GM19043 (cell line): ENCODE results near the gene CHCHD6.

Source experiments
- ATAC-seq: cut with Tn5 transposase; IDR thresholded peaks from one replicate; pipeline ENCODE4 v1.9.1; 2021; ENCODE audit warnings: low read depth; ENCODE audit not compliant: unreplicated experiment

CHCHD6 gene

DNA sequence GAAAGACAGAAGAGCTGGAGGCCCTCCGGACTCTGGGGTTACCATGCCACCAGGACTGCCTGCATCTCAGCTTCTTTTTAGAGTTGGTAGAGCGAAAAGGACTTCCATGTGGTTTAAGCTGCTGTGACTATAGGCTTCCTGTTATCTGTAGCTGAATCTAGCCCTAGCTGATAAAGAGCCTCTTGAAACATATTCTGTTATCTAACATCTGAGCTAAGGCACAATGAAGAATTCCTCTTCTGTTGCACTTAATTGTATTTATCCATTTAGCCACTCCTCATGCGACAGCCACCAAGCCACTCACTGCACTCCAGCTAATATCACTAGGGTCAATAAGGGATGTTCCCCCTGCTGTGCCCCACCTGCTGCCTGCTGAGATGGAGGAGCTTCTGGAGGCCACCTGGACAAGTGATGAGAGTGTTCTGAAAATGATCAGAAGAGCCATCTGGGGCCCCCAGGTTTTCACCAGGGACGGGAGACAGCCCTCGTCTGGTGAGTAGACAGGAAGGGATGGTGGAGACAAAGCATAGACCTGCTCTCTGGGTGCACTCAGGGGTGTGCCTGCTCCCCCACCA lies 184.2 kb downstream of the CHCHD6 start:
- no peak for ATAC-seq

DNA sequence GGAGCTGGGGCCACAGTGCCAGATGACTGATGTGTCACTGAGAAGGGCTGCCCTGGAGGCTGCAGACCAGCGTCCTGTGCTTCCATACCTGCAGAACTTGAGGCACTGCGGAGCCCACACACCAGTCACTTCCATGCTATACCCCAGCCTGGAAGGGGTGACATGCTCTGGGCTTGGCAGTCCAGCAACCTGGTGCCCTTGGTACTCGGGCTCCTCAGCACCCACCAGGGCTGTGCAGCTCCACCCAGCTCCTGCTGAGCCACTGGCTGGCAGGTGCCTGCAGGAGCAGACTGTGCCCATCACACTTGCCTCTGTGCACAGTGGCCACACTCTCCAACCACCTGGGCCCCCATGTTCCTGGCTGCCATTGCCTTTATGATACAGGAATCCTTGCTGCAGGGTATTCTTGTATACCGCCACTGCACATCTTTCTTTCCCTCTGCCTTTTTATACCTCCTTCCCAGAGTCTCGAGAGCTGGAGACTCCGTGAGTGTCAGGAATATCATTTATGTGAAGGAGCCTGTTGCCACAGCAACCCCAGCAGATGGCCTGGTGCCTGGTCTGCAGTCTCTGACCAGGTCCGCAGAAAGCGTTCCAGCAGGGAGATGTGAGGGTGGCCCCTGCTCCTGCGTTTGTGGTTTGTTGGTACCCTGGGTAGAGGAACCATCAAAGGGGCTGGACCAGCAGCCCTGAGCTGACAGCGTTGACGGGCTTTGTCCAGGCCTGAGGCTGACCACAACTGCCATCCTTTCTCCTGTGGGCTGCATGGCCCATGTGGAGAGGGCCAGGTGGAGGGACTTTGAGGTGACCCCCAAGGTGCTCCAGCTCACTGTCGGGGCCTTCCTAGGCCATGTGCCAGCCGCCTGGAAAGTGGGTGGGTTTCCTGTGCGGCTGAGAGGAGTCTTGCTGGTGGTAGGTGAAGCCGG lies 185.5 kb downstream of the CHCHD6 start:
- ATAC-seq = no peak

- ATAC-seq = no peak
Observed at GRCh38 chr3:126891141-126891540, 187.1 kb downstream of the CHCHD6 start.

GRCh38 chr3:126891791-126892190 lies 187.8 kb downstream of the CHCHD6 start:
- ATAC-seq = no peak

DNA sequence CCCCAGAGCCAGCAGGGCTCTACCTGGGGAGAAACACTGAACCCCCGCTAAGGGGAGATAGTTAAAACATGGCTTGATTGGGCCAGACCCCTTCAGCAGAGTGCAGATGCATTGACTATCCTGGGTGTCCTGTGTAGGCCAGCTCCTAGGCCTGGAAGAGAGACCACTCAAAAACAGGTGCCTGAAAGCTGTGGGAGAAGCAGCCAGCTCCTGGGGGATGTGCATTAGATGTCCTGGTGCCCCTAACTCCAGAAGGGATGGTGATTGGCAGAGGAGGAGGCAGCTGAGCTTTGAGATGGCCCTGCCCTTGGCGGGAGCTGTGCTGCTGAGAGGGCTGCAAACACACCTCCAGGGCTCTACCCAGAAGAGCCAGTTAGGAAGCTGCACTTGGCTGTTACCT lies 189.6 kb downstream of the CHCHD6 start:
- no peak for ATAC-seq

- no peak for ATAC-seq
Observed at GRCh38 chr3:126894475-126894874, 190.4 kb downstream of the CHCHD6 start.

DNA sequence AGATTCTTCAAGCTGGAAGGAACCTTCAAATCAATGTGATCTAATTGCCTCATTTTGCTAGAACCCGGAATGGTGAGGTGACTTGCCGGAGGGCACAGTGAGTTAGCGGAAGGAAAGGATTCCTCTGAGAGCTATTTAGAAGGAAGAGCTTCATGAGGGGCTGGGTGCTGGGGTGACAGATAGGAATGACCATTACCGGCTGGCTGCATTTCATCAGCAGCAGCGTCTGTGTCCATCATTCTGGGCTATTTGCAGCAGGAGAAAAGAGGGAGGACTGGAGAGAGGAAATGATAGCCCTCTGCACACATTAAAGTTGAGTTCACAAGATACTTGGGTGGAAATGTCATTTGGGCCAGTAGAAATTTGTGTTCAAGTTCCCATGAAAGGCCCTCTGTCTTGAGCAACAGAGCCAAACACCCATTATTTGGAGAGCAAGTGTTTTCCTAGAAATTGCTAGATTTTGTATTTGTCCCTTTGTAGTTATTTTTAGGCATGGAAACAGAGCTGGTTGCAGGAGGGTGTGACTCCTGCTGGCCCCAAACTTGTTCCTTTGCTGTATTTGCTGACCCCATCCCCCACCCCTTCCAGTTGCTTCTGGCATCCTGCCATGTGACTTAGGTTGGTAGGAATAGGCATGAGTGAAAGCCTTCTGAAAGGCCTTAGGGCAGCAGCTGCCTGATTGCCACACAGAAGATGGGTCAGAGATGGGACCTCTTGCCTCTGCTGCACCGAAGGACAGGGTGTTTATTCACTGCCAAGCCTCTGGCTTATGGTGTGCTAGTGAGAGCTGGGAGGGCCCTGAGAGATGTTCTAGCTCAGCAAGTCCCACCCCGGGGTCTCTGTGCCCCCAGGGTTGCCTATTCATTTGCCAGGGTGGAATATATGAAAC lies 191.4 kb downstream of the CHCHD6 start:
- no peak for ATAC-seq

DNA sequence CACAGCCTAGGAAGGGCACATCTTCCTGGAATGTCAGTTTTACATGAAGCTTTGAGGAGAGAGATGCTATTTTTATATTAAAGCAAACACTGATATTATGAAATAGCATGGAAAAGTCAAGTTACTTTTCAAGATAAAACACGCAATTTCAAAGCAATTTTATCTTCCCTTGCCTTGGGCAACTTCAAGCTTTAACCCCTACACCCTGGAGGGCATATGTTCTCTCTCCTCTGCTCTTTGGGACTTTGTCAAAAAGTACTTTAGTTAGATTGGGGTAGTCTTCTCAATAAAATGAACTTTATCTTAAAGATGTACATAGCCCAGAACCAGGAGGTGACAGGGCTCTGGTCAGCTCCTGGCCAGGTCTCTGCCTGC lies 192.0 kb downstream of the CHCHD6 start:
- no peak for ATAC-seq

DNA sequence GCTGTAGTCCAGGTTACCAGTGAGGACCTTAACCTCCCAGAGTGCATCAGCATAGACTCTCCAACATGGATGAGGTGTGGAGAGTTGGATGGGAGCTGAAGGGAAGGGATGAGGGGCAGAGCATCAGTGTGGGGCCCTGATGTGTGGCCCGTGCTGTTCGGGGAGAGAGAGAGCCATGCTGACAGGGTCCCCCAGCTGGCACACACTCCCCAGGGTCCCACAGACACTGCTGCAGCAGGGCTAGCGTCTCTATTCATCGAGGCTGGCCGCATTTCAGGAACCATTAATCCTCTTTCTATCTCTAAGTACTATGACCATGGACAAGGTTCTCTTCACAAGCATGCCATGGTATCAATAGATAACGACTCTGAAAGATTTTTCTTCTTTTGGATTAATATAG lies 192.9 kb downstream of the CHCHD6 start:
- ATAC-seq = no peak

GRCh38 chr3:126897943-126898342 lies 193.9 kb downstream of the CHCHD6 start:
- ATAC-seq = no peak

- no peak for ATAC-seq
Observed at GRCh38 chr3:126900859-126901540, 197.0 kb downstream of the CHCHD6 start.

GRCh38 chr3:126901631-126902030 lies 197.6 kb downstream of the CHCHD6 start:
- no peak for ATAC-seq

GRCh38 chr3:126903521-126903920 lies 199.5 kb downstream of the CHCHD6 start:
- ATAC-seq = no peak

DNA sequence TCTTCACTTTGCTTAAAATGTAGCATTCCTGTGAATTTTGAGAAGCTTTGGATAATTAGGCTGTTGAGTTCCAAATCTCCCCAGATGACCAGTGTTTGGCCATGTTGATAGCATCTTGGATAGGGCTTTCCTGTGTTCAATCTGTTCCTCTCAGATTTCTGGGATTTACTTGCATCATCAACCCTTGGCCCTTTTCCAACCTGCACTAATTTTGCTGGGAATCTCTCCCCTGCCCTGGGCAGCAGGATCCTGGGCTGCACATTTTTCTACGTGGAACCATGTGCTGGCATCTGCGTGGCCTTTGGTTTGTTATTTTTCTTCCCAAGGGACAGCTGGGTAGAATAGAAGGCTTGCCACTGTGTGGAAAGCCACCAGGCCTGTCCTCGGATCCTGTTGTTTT lies 203.5 kb downstream of the CHCHD6 start:
- ATAC-seq = no peak

DNA sequence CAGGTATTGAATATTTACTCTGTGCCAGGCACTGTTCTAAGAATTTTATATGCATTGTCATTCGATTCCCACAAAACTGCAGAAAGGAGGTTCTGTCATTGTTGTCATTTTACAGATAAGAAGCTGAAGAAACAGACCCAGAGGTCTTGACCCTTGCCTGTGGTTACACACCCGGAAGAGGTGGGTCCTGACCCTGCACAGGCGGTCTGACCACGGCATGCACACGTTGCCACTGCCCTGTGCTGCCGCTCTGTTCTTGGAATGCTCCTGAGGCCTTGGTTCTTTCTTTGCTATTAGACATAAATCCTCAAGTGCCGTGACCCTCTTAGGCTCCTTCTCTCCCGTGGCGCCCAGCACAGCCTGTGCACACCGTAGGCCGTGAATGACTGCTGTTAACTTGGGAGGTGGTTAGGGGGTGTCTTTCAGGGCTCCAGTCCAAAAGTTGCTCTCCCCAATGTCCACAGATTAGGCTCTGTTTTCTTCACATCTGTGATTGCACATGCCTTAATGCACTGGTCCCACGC lies 204.8 kb downstream of the CHCHD6 start:
- no peak for ATAC-seq

DNA sequence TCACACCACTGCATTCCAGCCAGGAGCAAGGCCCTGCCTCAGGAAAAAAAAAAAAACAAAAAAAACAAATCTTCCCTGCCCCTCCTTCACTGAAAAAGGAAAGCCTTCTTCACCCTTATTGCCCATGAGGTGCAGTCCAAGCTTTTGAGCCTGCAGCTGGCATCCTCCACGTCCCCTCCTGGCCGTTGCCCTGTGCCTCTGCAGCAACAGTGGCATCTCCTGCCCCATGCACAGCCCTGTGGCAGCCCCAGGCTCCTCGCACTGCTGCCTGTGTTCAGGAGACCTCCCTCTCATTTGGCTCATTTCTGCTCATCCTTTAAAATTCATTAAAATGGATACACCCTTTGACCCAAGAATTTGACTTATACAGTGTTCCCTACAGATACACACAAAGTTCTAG lies 206.2 kb downstream of the CHCHD6 start:
- ATAC-seq = no peak

- peak; percentile 96 for ATAC-seq
Observed at GRCh38 chr3:126911162-126912026, 207.4 kb downstream of the CHCHD6 start.

GRCh38 chr3:126912027-126912422 lies 208.0 kb downstream of the CHCHD6 start:
- no peak for ATAC-seq

- no peak for ATAC-seq
Observed at GRCh38 chr3:126912491-126913195, 208.6 kb downstream of the CHCHD6 start.
